ENCODE results near the gene SORCS1. TPM values are rescaled to one million over a fixed set of nuclear protein-coding genes. Genes with fewer than 3 reads are reported as not detected.
A peak's percentile ranks its signal among the peaks of the same experiment; 100 is the strongest.

Gene SORCS1
- total and polyA plus RNA-seq, 12 donors = 0.30 to 5.5 (median 1.3) TPM

DNA sequence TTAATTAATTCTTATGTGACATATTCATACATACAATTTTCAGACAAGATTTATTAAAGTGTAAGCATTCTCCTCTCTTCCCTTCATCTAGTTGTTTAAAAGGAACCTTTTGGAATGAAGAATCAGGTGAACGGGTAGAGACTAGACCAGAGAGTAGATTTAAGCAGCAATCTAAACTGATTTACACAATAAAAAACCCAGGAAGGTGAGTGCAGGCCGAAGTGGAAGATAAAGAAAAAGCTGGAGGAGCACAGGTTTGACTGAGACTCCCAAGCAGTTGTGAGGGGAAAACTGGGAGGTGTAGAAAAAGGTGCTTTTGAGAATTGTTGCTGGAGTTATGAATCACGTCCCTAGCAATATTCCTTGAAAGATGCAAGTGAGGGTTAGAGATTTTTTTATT lies 601.1 kb downstream of the SORCS1 start:
- intact Hi-C loops (cut with DNase I) = loop anchor here in 1 of 10 donors (10.0 kb wide), 1 partner anchor 159 kb away; no protein-coding TSS in a partner anchor
- no peak overlapping the region for H3K27ac ChIP-seq
- H3K27me3 ChIP-seq = no peaks in the 10 kb centered on the region
- 66 to 82% methylated on average over 3 of the region's 3 CpGs for WGBS, 2 donors
- H3K4me1 ChIP-seq = peaks cover 0 to 7% (median 0%) of the 10 kb centered on the region in 9 donors
- ATAC-seq (no peak), DNase-seq (no peak)
- no peaks in the 10 kb centered on the region for H3K9me3 ChIP-seq
- H3K36me3 ChIP-seq = no peaks in the 10 kb centered on the region
- TF ChIP-seq, protein P1, sequence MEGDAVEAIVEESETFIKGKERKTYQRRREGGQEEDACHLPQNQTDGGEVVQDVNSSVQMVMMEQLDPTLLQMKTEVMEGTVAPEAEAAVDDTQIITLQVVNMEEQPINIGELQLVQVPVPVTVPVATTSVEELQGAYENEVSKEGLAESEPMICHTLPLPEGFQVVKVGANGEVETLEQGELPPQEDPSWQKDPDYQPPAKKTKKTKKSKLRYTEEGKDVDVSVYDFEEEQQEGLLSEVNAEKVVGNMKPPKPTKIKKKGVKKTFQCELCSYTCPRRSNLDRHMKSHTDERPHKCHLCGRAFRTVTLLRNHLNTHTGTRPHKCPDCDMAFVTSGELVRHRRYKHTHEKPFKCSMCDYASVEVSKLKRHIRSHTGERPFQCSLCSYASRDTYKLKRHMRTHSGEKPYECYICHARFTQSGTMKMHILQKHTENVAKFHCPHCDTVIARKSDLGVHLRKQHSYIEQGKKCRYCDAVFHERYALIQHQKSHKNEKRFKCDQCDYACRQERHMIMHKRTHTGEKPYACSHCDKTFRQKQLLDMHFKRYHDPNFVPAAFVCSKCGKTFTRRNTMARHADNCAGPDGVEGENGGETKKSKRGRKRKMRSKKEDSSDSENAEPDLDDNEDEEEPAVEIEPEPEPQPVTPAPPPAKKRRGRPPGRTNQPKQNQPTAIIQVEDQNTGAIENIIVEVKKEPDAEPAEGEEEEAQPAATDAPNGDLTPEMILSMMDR (IDR thresholded peaks at IDR 0.05) = no peak
- H3K4me3 ChIP-seq = no peak overlapping the region

GRCh38 chr10:106560925-106561640 lies 603.4 kb downstream of the SORCS1 start:
- intact Hi-C loops (cut with DNase I) = loop anchor here in 1 of 10 donors (10.0 kb wide), 1 partner anchor 156 kb away; no protein-coding TSS in a partner anchor
- DNase-seq = no peak
- 91 to 97% methylated on average over 5 of the region's 5 CpGs for WGBS, 2 donors
- no peak for ATAC-seq
- H3K4me3 ChIP-seq = no peak overlapping the region
- no peaks in the 10 kb centered on the region for H3K27me3 ChIP-seq
- no peaks in the 10 kb centered on the region for H3K36me3 ChIP-seq
- H3K4me1 ChIP-seq = peaks cover 0 to 7% (median 0%) of the 10 kb centered on the region in 9 donors
- H3K27ac ChIP-seq = no peak overlapping the region
- TF ChIP-seq, protein P1 (IDR thresholded peaks at IDR 0.05) = no peak
- H3K9me3 ChIP-seq = no peaks in the 10 kb centered on the region

GRCh38 chr10:106559442-106559841 lies 605.1 kb downstream of the SORCS1 start:
- DNase-seq (no peak), ATAC-seq (peak in 3 of 8 donors; percentile 31 to 63 (median 41))
- 80 to 89% methylated on average over 3 of the region's 3 CpGs for WGBS, 2 donors
- Histone ChIP-seq H3K9me3 (no peaks in the 10 kb centered on the region), H3K27ac (peak overlapping the region in 1 of 10 donors; percentile 14), H3K36me3 (no peaks in the 10 kb centered on the region), H3K27me3 (no peaks in the 10 kb centered on the region), H3K4me1 (peaks cover 0 to 9% (median 0%) of the 10 kb centered on the region in 9 donors), H3K4me3 (no peak overlapping the region)
- intact Hi-C loops (cut with DNase I) = loop anchor here in 1 of 10 donors (2.0 kb wide), 1 partner anchor 21 kb away; no protein-coding TSS in a partner anchor
- TF ChIP-seq, protein P1 (IDR thresholded peaks at IDR 0.05) = no peak

DNA sequence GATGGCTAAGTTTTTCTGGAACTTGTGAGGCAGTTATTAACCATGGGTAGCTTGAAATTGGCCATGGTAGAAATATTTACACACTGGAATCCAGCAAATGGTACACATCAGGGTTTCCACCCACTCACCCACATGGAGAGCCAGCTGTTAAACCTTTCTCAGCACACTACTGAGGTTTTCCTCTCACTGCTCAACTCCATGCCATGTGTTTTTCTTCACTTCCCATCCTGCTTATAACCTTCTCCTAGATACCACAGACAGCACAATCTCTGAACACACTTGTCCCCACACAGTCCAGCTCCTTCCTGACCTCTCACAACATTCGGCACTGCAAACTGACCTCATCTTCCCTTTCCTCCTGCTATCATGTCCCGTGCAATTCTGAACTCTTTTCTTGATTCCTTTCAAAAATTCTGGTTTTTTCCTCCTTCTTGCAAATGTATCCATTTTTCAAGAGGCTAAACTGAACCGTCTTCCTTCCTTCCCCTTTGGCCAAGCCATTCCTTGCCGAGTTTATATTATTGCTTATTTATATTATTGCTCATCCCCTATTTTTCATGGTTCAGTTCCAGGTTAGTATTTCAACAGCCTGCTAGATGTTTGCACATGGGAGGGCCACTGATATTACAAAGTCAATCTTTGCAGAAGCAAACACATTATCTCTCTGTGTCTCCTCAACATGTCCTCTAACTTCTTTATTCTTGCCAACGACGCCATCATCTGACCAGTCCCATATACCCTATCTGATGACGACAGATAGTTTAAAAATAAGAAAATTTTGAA lies 606.4 kb downstream of the SORCS1 start:
- Histone ChIP-seq H3K4me1 (peaks cover 0 to 9% (median 0%) of the 10 kb centered on the region in 9 donors), H3K4me3 (no peak overlapping the region), H3K27me3 (no peaks in the 10 kb centered on the region), H3K9me3 (no peaks in the 10 kb centered on the region), H3K36me3 (no peaks in the 10 kb centered on the region), H3K27ac (no peak overlapping the region)
- ATAC-seq = peak; percentile 34 to 83 (median 64)
- intact Hi-C loops (cut with DNase I) = loop anchor here in 1 of 10 donors (2.0 kb wide), 1 partner anchor 19 kb away; no protein-coding TSS in a partner anchor
- DNase-seq = no peak
- TF ChIP-seq, protein P1 (IDR thresholded peaks at IDR 0.05) = no peak
- WGBS, 2 donors = 61 to 66% methylated on average over 7 of the region's 7 CpGs
